H1 (cell line): ENCODE results near the gene ESYT2. TPM values are rescaled to one million over a fixed set of nuclear protein-coding genes. Genes with fewer than 3 reads are reported as not detected.

Source experiments
- CTCF ChIA-PET: fragments of 300-600 bp; sonication (Branson Sonifier 250); formaldehyde crosslinking; loops from one replicate; lab custom pipeline; 2021; ENCODE audit not compliant: partially characterized antibody; lab: Charles Lee
- POLR2A ChIA-PET: fragments of 300-600 bp; sonication (Branson Sonifier 250); formaldehyde crosslinking; loops from one replicate; lab custom pipeline; 2021; ENCODE audit warnings: inconsistent platforms; ENCODE audit not compliant: partially characterized antibody; lab: Charles Lee
- DNase-seq, 2 experiments: peaks; one replicate each; pipeline versions ENCODE4 v3.0.0 to v3.0.0-alpha.2; 2010 to 2022; ENCODE audit warnings: low spot score in 2 of 2, low read depth in 1 of 2, mixed read lengths in 1 of 2
- FAIRE-seq: peaks from 2 replicates; lab custom pipeline; 2011; peaks lifted over from hg19 to GRCh38; lab: Jason Lieb, UNC
- H2AFZ ChIP-seq: 2 replicates; pipeline ENCODE4 v1.8.1; 2012; ENCODE audit warnings: low read length, inconsistent platforms
- H2AK5ac ChIP-seq: 2 replicates; pipeline ENCODE4 v1.6.1; 2013; ENCODE audit warnings: low read depth, low read length
- H2BK120ac ChIP-seq: replicated peaks from 2 replicates; pipeline ENCODE3; 2013; ENCODE audit warnings: low read depth, low read length, inconsistent platforms
- H2BK12ac ChIP-seq: 2 replicates; pipeline ENCODE4 v1.6.1; 2013; ENCODE audit warnings: low read depth, low read length
- H2BK15ac ChIP-seq: 2 replicates; pipeline ENCODE4 v1.6.1; 2013; ENCODE audit warnings: low read length
- H2BK20ac ChIP-seq: 2 replicates; pipeline ENCODE4 v1.6.1; 2013; ENCODE audit warnings: low read length
- H2BK5ac ChIP-seq: 2 replicates; pipeline ENCODE4 v1.6.1; 2013; ENCODE audit warnings: low read depth, low read length
- H3K14ac ChIP-seq: 2 replicates; pipeline ENCODE4 v1.6.1; 2013; ENCODE audit warnings: inconsistent platforms; ENCODE audit not compliant: insufficient read length
- H3K18ac ChIP-seq: 2 replicates; pipeline ENCODE4 v1.6.1; 2013; ENCODE audit warnings: low read length; ENCODE audit errors: extremely low read depth
- H3K23ac ChIP-seq: 2 replicates; pipeline ENCODE4 v1.6.1; 2013; ENCODE audit warnings: inconsistent platforms; ENCODE audit not compliant: insufficient read length
- H3K23me2 ChIP-seq: 2 replicates; pipeline ENCODE4 v1.6.1; 2013; ENCODE audit warnings: low read depth, low read length
- H3K27ac ChIP-seq: 2 replicates; pipeline ENCODE4 v1.6.1; 2011; ENCODE audit warnings: low read depth, low read length, inconsistent platforms
- H3K27me3 ChIP-seq, 4 experiments: replicated peaks in 1 of 4; 1 replicate in 1 of 4; 2 replicates in 3 of 4; pipeline versions ENCODE4 v1.6.1 to v1.8.1; 2011 to 2013; ENCODE audit warnings: low read length in 3 of 4, mild to moderate bottlenecking in 3 of 4, inconsistent platforms in 2 of 4, mixed read lengths in 2 of 4, moderate library complexity in 1 of 4; ENCODE audit not compliant: control insufficient read depth in 3 of 4, insufficient read depth in 3 of 4; ENCODE audit errors: extremely low read depth in 1 of 4
- H3K36me3 ChIP-seq, 4 experiments: 2 replicates each; pipeline versions ENCODE4 v1.6.1 to v1.8.1; 2011 to 2013; ENCODE audit warnings: mild to moderate bottlenecking in 4 of 4, low read length in 3 of 4, moderate library complexity in 2 of 4, control low read depth in 1 of 4, inconsistent platforms in 1 of 4; ENCODE audit not compliant: insufficient read depth in 4 of 4, control insufficient read depth in 2 of 4
- H3K4ac ChIP-seq: replicated peaks from 2 replicates; pipeline ENCODE3; 2013; ENCODE audit warnings: low read length, low read depth, mixed read lengths, inconsistent platforms; ENCODE audit not compliant: insufficient read length
- H3K4me1 ChIP-seq, 4 experiments: replicated peaks in 1 of 4; 1 replicate in 1 of 4; 2 replicates in 3 of 4; pipeline versions ENCODE4 v1.6.1 to v1.8.1; 2011 to 2013; ENCODE audit warnings: low read length in 3 of 4, inconsistent platforms in 2 of 4, mixed read lengths in 1 of 4; ENCODE audit not compliant: insufficient read depth in 4 of 4, control insufficient read depth in 3 of 4
- H3K4me2 ChIP-seq, 2 experiments: 2 replicates each; pipeline versions ENCODE4 v1.6.1 to v1.8.1; 2011 to 2013; ENCODE audit warnings: low read depth in 2 of 2, low read length in 2 of 2, control low read depth in 1 of 2, inconsistent platforms in 1 of 2, mild to moderate bottlenecking in 1 of 2; ENCODE audit not compliant: insufficient read depth in 1 of 2
- H3K4me3 ChIP-seq, 4 experiments: fragments of 200-600, 300-600 bp in 1 of 4; sonication (generic), shearing (Covaris generic), sonication (Bioruptor Twin) in 1 of 4; 2 replicates each; pipeline versions ENCODE4 v1.5.1 to v1.8.1; 2011 to 2016; ENCODE audit warnings: low read length in 4 of 4, low read depth in 3 of 4, control low read depth in 2 of 4, inconsistent platforms in 2 of 4, mild to moderate bottlenecking in 2 of 4, mixed read lengths in 1 of 4, moderate library complexity in 1 of 4; ENCODE audit not compliant: insufficient read depth in 2 of 4; ENCODE audit errors: extremely low read depth in 1 of 4
- H3K56ac ChIP-seq: replicated peaks from 2 replicates; pipeline ENCODE3; 2013; ENCODE audit warnings: low read depth, mild to moderate bottlenecking, mixed read lengths, low read length, inconsistent platforms; ENCODE audit not compliant: insufficient read length
- H3K79me1 ChIP-seq: 2 replicates; pipeline ENCODE4 v1.6.1; 2013; ENCODE audit warnings: low read depth, low read length, control low read depth
- H3K79me2 ChIP-seq, 2 experiments: 2 replicates each; pipeline versions ENCODE4 v1.6.1 to v1.8.1; 2012 to 2013; ENCODE audit warnings: low read length in 2 of 2, mild to moderate bottlenecking in 2 of 2, inconsistent platforms in 1 of 2; ENCODE audit not compliant: insufficient read depth in 2 of 2, control insufficient read depth in 1 of 2
- H3K9ac ChIP-seq, 4 experiments: replicated peaks in 1 of 4; 1 replicate in 1 of 4; 2 replicates in 3 of 4; pipeline versions ENCODE4 v1.6.1 to v1.8.1; 2011 to 2013; ENCODE audit warnings: low read depth in 3 of 4, low read length in 3 of 4, control low read depth in 2 of 4, mild to moderate bottlenecking in 2 of 4, moderate library complexity in 2 of 4, inconsistent platforms in 1 of 4; ENCODE audit errors: extremely low read depth in 1 of 4
- H3K9me3 ChIP-seq, 2 experiments: 2 replicates each; pipeline versions ENCODE4 v1.6.1 to v1.8.1; 2012 to 2013; ENCODE audit warnings: mild to moderate bottlenecking in 2 of 2, moderate library complexity in 2 of 2, control low read depth in 1 of 2, inconsistent platforms in 1 of 2, low read depth in 1 of 2, low read length in 1 of 2, mixed read lengths in 1 of 2; ENCODE audit not compliant: insufficient read depth in 2 of 2
- H4K20me1 ChIP-seq, 2 experiments: replicated peaks in 1 of 2; 2 replicates each; pipeline versions ENCODE3 to v1.8.1; 2011 to 2013; ENCODE audit warnings: inconsistent platforms in 2 of 2, low read length in 2 of 2, mild to moderate bottlenecking in 1 of 2; ENCODE audit not compliant: insufficient read depth in 2 of 2, control insufficient read depth in 1 of 2
- H4K5ac ChIP-seq: 2 replicates; pipeline ENCODE4 v1.6.1; 2013; ENCODE audit warnings: low read length, low read depth, mixed read lengths, inconsistent platforms; ENCODE audit not compliant: insufficient read length
- H4K8ac ChIP-seq: 2 replicates; pipeline ENCODE4 v1.8.0; 2013; ENCODE audit warnings: mild to moderate bottlenecking, moderate library complexity, low read length, inconsistent platforms; ENCODE audit not compliant: insufficient read depth; ENCODE audit errors: extremely low read depth
- H4K91ac ChIP-seq: replicated peaks from 2 replicates; pipeline ENCODE3; 2013; ENCODE audit warnings: low read length, mixed read lengths, inconsistent platforms; ENCODE audit not compliant: insufficient read length
- BRCA1 ChIP-seq: IDR thresholded peaks from 2 replicates; pipeline ENCODE4 v1.6.1; 2012; ENCODE audit warnings: low read depth, low read length, improper control_type of control experiment
- EGR1 ChIP-seq: IDR thresholded peaks from 2 replicates; pipeline ENCODE4 v1.6.1; 2011; ENCODE audit warnings: low read depth, low read length, borderline replicate concordance
- KDM1A ChIP-seq: fragments of 200-600, 300-600 bp; sonication (generic); IDR thresholded peaks from 2 replicates; pipeline ENCODE4 v1.7.1; 2016; ENCODE audit warnings: mild to moderate bottlenecking, low read length, borderline replicate concordance
- POLR2AphosphoS5 ChIP-seq: IDR thresholded peaks from 2 replicates; pipeline ENCODE4 v1.6.1; 2011; ENCODE audit warnings: low read depth, low read length
- RAD21 ChIP-seq, 2 experiments: IDR thresholded peaks in 1 of 2; conservative IDR thresholded peaks in 1 of 2; 2 replicates each; pipeline ENCODE4 v1.6.1; 2011; ENCODE audit warnings: low read depth in 2 of 2, low read length in 2 of 2, improper control_type of control experiment in 1 of 2, inconsistent platforms in 1 of 2, mild to moderate bottlenecking in 1 of 2, moderate library complexity in 1 of 2
- SIN3A ChIP-seq, 2 experiments: IDR thresholded peaks in 1 of 2; conservative IDR thresholded peaks in 1 of 2; 2 replicates each; pipeline ENCODE4 v1.6.1; 2011 to 2012; ENCODE audit warnings: low read length in 2 of 2, improper control_type of control experiment in 1 of 2, low read depth in 1 of 2, mild to moderate bottlenecking in 1 of 2
- SIRT6 ChIP-seq: IDR thresholded peaks from one replicate; pipeline ENCODE4 v1.7.1; 2012; ENCODE audit warnings: low read length, inconsistent platforms
- SUZ12 ChIP-seq: fragments of 200-600 bp; sonication (generic); IDR thresholded peaks from 2 replicates; pipeline ENCODE4 v1.6.1; 2012; ENCODE audit warnings: mild to moderate bottlenecking, inconsistent platforms, low read length, moderate library complexity, mixed read lengths
- WGBS, 2 experiments: shearing (Covaris generic) in 1 of 2; methylation state at CpG; one replicate each; pipeline versions ENCODE4 v1.1.6 to v1.1.7; 2013 to 2015; ENCODE audit warnings: low lambda C conversion rate in 2 of 2, mixed read lengths in 2 of 2, inconsistent platforms in 1 of 2, low coverage in 1 of 2, missing lambda C conversion rate in 1 of 2; ENCODE audit not compliant: insufficient replicate concordance in 2 of 2, insufficient coverage in 1 of 2, insufficient read length in 1 of 2; ENCODE audit errors: extremely low coverage in 1 of 2, missing lambda C conversion rate in 1 of 2; 5-methylcytosine and 5-hydroxymethylcytosine counted together
- polyA plus RNA-seq, 7 experiments: library from polyadenylated mRNA; depleted of rRNA in 3 of 7; stranded (reverse) in 5 of 7; unstranded in 2 of 7; fragments of >200 nt in 5 of 7; fragments of 200-250 nt in 2 of 7; gene quantifications; 1 replicate in 5 of 7; 2 replicates in 1 of 7; 4 replicates in 1 of 7; pipeline versions ENCODE4 v1.2.1 to v1.2.3, GENCODE V29; 2011 to 2013; ENCODE audit warnings: missing spikeins in 2 of 7, mixed read lengths in 2 of 7
- total RNA-seq: library from RNA; stranded (reverse); fragmentation: NEBNext Ultra II Directional; extraction: Animal tissue kit (Norgen Biotek cat#: 25700); gene quantifications from 2 replicates; pipeline ENCODE4 v1.2.1, GENCODE V29; 2021
- TF ChIP-seq, protein P1 (sequence below): IDR thresholded peaks from 2 replicates; pipeline ENCODE4 v1.6.1; 2012; ENCODE audit warnings: inconsistent platforms

The ESYT2 gene
- total and polyA plus RNA-seq, 2 of the 8 experiments (the other 6 are each of a cell fraction or from before 2014, with no cell fraction given), result 27.0 to 37.5 TPM

DNA sequence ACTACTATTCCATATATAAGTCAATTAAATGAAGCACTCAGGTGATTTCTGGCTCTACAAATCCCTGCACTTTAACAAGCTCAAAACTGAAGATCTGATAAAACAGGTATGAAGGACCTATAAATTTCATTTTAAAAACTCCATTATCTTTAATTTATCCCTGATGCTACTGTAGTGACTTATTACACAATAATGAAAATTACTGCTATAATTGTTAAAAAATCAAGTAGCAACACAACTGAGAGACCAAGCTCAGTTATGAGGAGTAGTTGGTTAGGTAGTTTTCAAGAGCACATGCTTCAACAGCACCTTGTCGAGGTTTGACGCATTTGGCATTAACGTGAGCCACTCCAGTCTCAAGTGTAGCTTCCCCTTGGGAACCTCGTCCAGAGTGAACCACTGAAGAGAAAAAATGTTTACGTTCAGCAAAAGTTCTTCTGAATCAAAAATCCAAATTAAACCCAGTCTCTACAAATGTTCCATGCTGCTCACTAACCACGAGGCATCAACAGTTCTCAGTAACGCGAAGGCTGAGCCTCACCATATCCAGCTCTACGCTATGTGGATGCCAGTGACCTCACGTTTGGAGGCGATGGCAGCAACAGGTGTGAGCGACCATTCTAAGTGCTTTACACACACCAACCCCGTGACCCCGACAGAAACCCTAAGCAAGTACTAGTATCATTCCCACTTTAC lies 69.4 kb downstream of the ESYT2 start:
- Histone ChIP-seq H3K4ac (no peak overlapping the region), H3K4me3 (no peak overlapping the region), H2BK20ac (no peak overlapping the region), H4K20me1 (no peaks in the 10 kb centered on the region), H2AK5ac (no peak overlapping the region; the same call in 1 of the 2 replicates), H3K23me2 (no peaks in the 10 kb centered on the region), H3K4me2 (no peak overlapping the region), H3K79me1 (no peaks in the 10 kb centered on the region), H3K14ac (no peak overlapping the region), H4K91ac (no peak overlapping the region), H4K5ac (no peak overlapping the region), H2BK120ac (no peak overlapping the region), H4K8ac (no peak overlapping the region), H3K4me1 (no peaks in the 10 kb centered on the region), H3K18ac (no peak overlapping the region), H3K27ac (no peak overlapping the region), H3K79me2 (no peaks in the 10 kb centered on the region), H3K56ac (no peak overlapping the region), H2BK5ac (no peak overlapping the region), H3K9ac (no peak overlapping the region), H3K9me3 (no peaks in the 10 kb centered on the region), H2BK12ac (no peak overlapping the region), H2BK15ac (no peak overlapping the region), H2AFZ (no peak overlapping the region), H3K27me3 (no peaks in the 10 kb centered on the region), H3K23ac (no peak overlapping the region), H3K36me3 (peaks cover 3 to 23% (median 20%) of the 10 kb centered on the region in 4 experiments; a peak in 7 of 8 replicates)
- peak in 1 of 2 experiments; percentile 3 for DNase-seq
- no peak for FAIRE-seq
- 93% methylated on average over 14 of the region's 14 CpGs; no CpG with 5 or more reads in 1 of the 2 experiments for WGBS, 2 experiments
- ChIA-PET POLR2A (no interaction called here), CTCF (interaction anchor here (0.7 to 1.6 kb wide), 8 partner anchors 10 to 174 kb away, joined by 3 to 5 read pairs (median 3); no protein-coding TSS in a partner anchor)
- TF ChIP-seq KDM1A (no peak), SIRT6 (no peak), POLR2AphosphoS5 (no peak), EGR1 (no peak), SIN3A (conservative IDR thresholded peaks at IDR 0.05 in 1 of 2, IDR thresholded peaks at IDR 0.05 in 1 of 2; ENCODE audit: low read depth in 1 of 2, low read length in 2 of 2) (no peak), RAD21 (IDR thresholded peaks at IDR 0.05 in 1 of 2, conservative IDR thresholded peaks at IDR 0.05 in 1 of 2; ENCODE audit: low read depth in 2 of 2, low read length in 2 of 2) (no peak), BRCA1 (no peak), SUZ12 (no peak)
- TF ChIP-seq, protein P1, sequence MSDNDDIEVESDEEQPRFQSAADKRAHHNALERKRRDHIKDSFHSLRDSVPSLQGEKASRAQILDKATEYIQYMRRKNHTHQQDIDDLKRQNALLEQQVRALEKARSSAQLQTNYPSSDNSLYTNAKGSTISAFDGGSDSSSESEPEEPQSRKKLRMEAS, result no peak
